Activated CD4-positive, alpha-beta T cell treated with anti-CD3 and anti-CD28 coated beads for 36 hours (primary cell): ENCODE results near the gene TMEM139. TPM values are rescaled to one million over a fixed set of nuclear protein-coding genes. Genes with fewer than 3 reads are reported as not detected.
"Not testable (repeated sequence)": the region's sequence is repeated elsewhere in the genome, so short reads cannot be mapped to it uniquely, and the experiment has no call there.

Source experiments
- ATAC-seq: fragments of 200-7000 bp; cut with Tn5 transposase; one replicate; pipeline ENCODE4 v1.10.0; 2021; ENCODE audit warnings: mild to moderate bottlenecking, moderate library complexity
- CTCF ChIA-PET: fragments of 350-600 bp; sonication (Branson Sonifier 250); formaldehyde crosslinking; loops from one replicate; lab custom pipeline; 2021; ENCODE audit warnings: antibody characterized with exemption; lab: Charles Lee
- POLR2A ChIA-PET: fragments of 350-600 bp; sonication (Branson Sonifier 250); formaldehyde crosslinking; loops from one replicate; lab custom pipeline; 2021; ENCODE audit warnings: antibody characterized with exemption, inconsistent platforms; lab: Charles Lee
- DNase-seq: peaks from one replicate; pipeline ENCODE4 v3.0.0-alpha.2; 2020
- H3K27ac Mint-ChIP-seq: one replicate; pipeline ENCODE4 v1.8.0; 2021; ENCODE audit warnings: mixed read lengths
- H3K27me3 Mint-ChIP-seq: one replicate; pipeline ENCODE4 v1.8.0; 2021; ENCODE audit warnings: mixed read lengths
- H3K36me3 Mint-ChIP-seq: one replicate; pipeline ENCODE4 v1.8.0; 2021; ENCODE audit warnings: low read depth, mixed read lengths
- H3K4me1 Mint-ChIP-seq: one replicate; pipeline ENCODE4 v1.8.0; 2021; ENCODE audit warnings: mixed read lengths
- H3K4me3 Mint-ChIP-seq: one replicate; pipeline ENCODE4 v1.8.0; 2021; ENCODE audit warnings: mild to moderate bottlenecking, moderate library complexity, mixed read lengths
- H3K9me3 Mint-ChIP-seq: one replicate; pipeline ENCODE4 v1.8.0; 2021; ENCODE audit warnings: low read depth, mixed read lengths
- intact Hi-C, 2 experiments: fragments of 100-400 bp; cut with DNase I in 1 of 2; cut with micrococcal nuclease in 1 of 2; formaldehyde crosslinking; loops; one replicate each; pipeline versions ENCODE4 v1.14.2 to v1.15.1; 2022 to 2024; cut with DNase I, micrococcal nuclease
- total RNA-seq, 2 experiments: library from RNA; stranded (reverse); gene quantifications; one replicate each; pipeline ENCODE4 v1.2.3, GENCODE V29; 2021

Gene TMEM139
- total RNA-seq, 2 experiments from 2014 or later, result 1.2 to 2.3 TPM

GRCh38 chr7:143287935-143288826 lies 3.4 kb downstream of the TMEM139 start, which contains the start of gene CASP2:
TSS of gene CASP2 (plus strand) at chr7:143288351. CDS start at chr7:143288456, 105 bp downstream.
- DNase-seq (peak; percentile 100), ATAC-seq (peak; percentile 94)
- Mint-ChIP-seq H3K27me3 (no peaks in the 10 kb centered on the region), H3K27ac (peak within 1 kb of the TSS; percentile 98), H3K9me3 (peaks cover 2% of the 10 kb centered on the region), H3K4me3 (peak within 1 kb of the TSS; percentile 89), H3K4me1 (peaks cover 46% of the 10 kb centered on the region), H3K36me3 (peaks cover 41% of the 10 kb centered on the region)
- POLR2A ChIA-PET, result interaction anchor here (0.8 to 2.9 kb wide), 6 partner anchors 8 to 480 kb away, joined by 3 to 10 read pairs (median 4); partner anchors contain the start of gene GSTK1
- CTCF ChIA-PET, result interaction anchor here (0.9 to 2.3 kb wide), 9 partner anchors 8 to 119 kb away, joined by 3 to 21 read pairs (median 3); no protein-coding TSS in a partner anchor
- intact Hi-C loops, result loop anchor here (1.0 to 2.0 kb wide), 8 partner anchors 25 to 479 kb away; partner anchors contain the start of genes GSTK1 (in 2 of the 2) and ZYX (in 1 of the 2)

- ChIA-PET CTCF (interaction anchor here (1.2 to 1.8 kb wide), 2 partner anchors 9 to 11 kb away, joined by 6 to 10 read pairs; no protein-coding TSS in a partner anchor), POLR2A (interaction anchor here (0.8 to 2.9 kb wide), 3 partner anchors 12 to 481 kb away, joined by 3 to 10 read pairs (median 4); partner anchors contain the start of gene GSTK1)
- Mint-ChIP-seq H3K4me1 (peaks cover 44% of the 10 kb centered on the region), H3K36me3 (peaks cover 48% of the 10 kb centered on the region), H3K9me3 (peaks cover 2% of the 10 kb centered on the region), H3K4me3 (peak overlapping the region; percentile 89), H3K27ac (peak overlapping the region; percentile 98), H3K27me3 (no peaks in the 10 kb centered on the region)
- DNase-seq (no peak), ATAC-seq (no peak)
- intact Hi-C loops, result loop anchor here (1.0 to 2.0 kb wide), 8 partner anchors 26 to 480 kb away; partner anchors contain the start of genes GSTK1 (in 2 of the 2) and ZYX (in 1 of the 2)
These were observed 4.1 kb downstream of the TMEM139 start for GRCh38 chr7:143288836-143289235.

- ATAC-seq (no peak), DNase-seq (no peak)
- Mint-ChIP-seq H3K36me3 (peaks cover 54% of the 10 kb centered on the region), H3K4me3 (peak overlapping the region; percentile 89), H3K4me1 (peaks cover 44% of the 10 kb centered on the region), H3K27me3 (no peaks in the 10 kb centered on the region), H3K27ac (peak overlapping the region; percentile 98), H3K9me3 (peaks cover 2% of the 10 kb centered on the region)
- POLR2A ChIA-PET, result interaction anchor here (0.6 to 1.4 kb wide), 8 partner anchors 9 to 49 kb away, joined by 3 to 10 read pairs (median 4); partner anchors contain the start of gene GSTK1
- intact Hi-C loops, result loop anchor here in 1 of 2 experiments (2.0 kb wide), 1 partner anchor 481 kb away; no protein-coding TSS in a partner anchor
- CTCF ChIA-PET, result interaction anchor here (0.9 to 13.9 kb wide), 5 partner anchors 10 to 91 kb away, joined by 4 to 182 read pairs (median 6); no protein-coding TSS in a partner anchor
These were observed 4.7 kb downstream of the TMEM139 start for GRCh38 chr7:143289421-143289820.

- Mint-ChIP-seq H3K27ac (peak overlapping the region; percentile 98), H3K4me3 (peak overlapping the region; percentile 89), H3K4me1 (peaks cover 49% of the 10 kb centered on the region), H3K36me3 (peaks cover 57% of the 10 kb centered on the region)
- intact Hi-C loops, result loop anchor here in 1 of 2 experiments (2.0 kb wide), 1 partner anchor 481 kb away; no protein-coding TSS in a partner anchor
- H3K9me3 Mint-ChIP-seq, DNase-seq, ATAC-seq, H3K27me3 Mint-ChIP-seq: not testable (repeated sequence)
- CTCF ChIA-PET, result interaction anchor here (0.6 to 13.9 kb wide), 8 partner anchors 10 to 1400 kb away, joined by 3 to 182 read pairs (median 5); no protein-coding TSS in a partner anchor
- POLR2A ChIA-PET, result interaction anchor here (0.6 to 1.4 kb wide), 9 partner anchors 9 to 49 kb away, joined by 3 to 10 read pairs (median 4); partner anchors contain the start of gene GSTK1
These were observed 5.1 kb downstream of the TMEM139 start for GRCh38 chr7:143289888-143290287.

- ChIA-PET CTCF (interaction anchor here (0.6 to 13.9 kb wide), 8 partner anchors 10 to 1400 kb away, joined by 3 to 182 read pairs (median 5); no protein-coding TSS in a partner anchor), POLR2A (interaction anchor here (0.7 to 1.4 kb wide), 3 partner anchors 8 to 36 kb away, joined by 4 to 5 read pairs (median 5); no protein-coding TSS in a partner anchor)
- ATAC-seq (no peak), DNase-seq (peak; percentile 33)
- intact Hi-C loops, result no loop called here
- Mint-ChIP-seq H3K36me3 (peaks cover 61% of the 10 kb centered on the region), H3K4me1 (peaks cover 53% of the 10 kb centered on the region), H3K9me3 (peaks cover 2% of the 10 kb centered on the region), H3K27ac (peak overlapping the region; percentile 98), H3K4me3 (peak overlapping the region; percentile 89), H3K27me3 (no peaks in the 10 kb centered on the region)
These were observed 5.5 kb downstream of the TMEM139 start for GRCh38 chr7:143290293-143290692.

GRCh38 chr7:143292876-143293275 lies 8.1 kb downstream of the TMEM139 start:
- DNase-seq, result no peak
- H3K4me3 Mint-ChIP-seq, result no peak overlapping the region
- CTCF ChIA-PET, result interaction anchor here (0.6 to 13.9 kb wide), 6 partner anchors 12 to 686 kb away, joined by 3 to 182 read pairs (median 4); partner anchors contain the start of gene GSTK1
- H3K36me3 Mint-ChIP-seq, result peaks cover 78% of the 10 kb centered on the region
- intact Hi-C loops, result no loop called here
- peaks cover 58% of the 10 kb centered on the region for H3K4me1 Mint-ChIP-seq
- ATAC-seq, result no peak
- H3K27me3 Mint-ChIP-seq, result no peaks in the 10 kb centered on the region
- H3K9me3 Mint-ChIP-seq, result peaks cover under 1% of the 10 kb centered on the region
- no peak overlapping the region for H3K27ac Mint-ChIP-seq
- POLR2A ChIA-PET, result interaction anchor here (1.0 to 2.2 kb wide), 2 partner anchors 17 to 52 kb away, joined by 3 to 9 read pairs; no protein-coding TSS in a partner anchor

- H3K27me3 Mint-ChIP-seq, result no peaks in the 10 kb centered on the region
- intact Hi-C loops, result no loop called here
- no peak overlapping the region for H3K4me3 Mint-ChIP-seq
- peaks cover 83% of the 10 kb centered on the region for H3K36me3 Mint-ChIP-seq
- ChIA-PET CTCF (interaction anchor here (0.5 to 13.9 kb wide), 12 partner anchors 10 to 121 kb away, joined by 3 to 182 read pairs (median 4); partner anchors contain the start of genes CLCN1 and GSTK1), POLR2A (interaction anchor here (0.6 kb wide), 1 partner anchor 113 kb away, joined by 3 read pairs; the partner anchor contains the start of gene EPHA1)
- H3K9me3 Mint-ChIP-seq, result no peaks in the 10 kb centered on the region
- no peak for DNase-seq
- ATAC-seq, result no peak
- peak overlapping the region; percentile 35 for H3K27ac Mint-ChIP-seq
- H3K4me1 Mint-ChIP-seq, result peaks cover 51% of the 10 kb centered on the region
These were observed 11.1 kb downstream of the TMEM139 start for GRCh38 chr7:143295870-143296269.

GRCh38 chr7:143296686-143297085 lies 11.9 kb downstream of the TMEM139 start:
- H3K27me3 Mint-ChIP-seq, result no peaks in the 10 kb centered on the region
- CTCF ChIA-PET, result interaction anchor here (0.6 to 13.9 kb wide), 14 partner anchors 9 to 118 kb away, joined by 3 to 182 read pairs (median 4); partner anchors contain the start of genes CASP2, CLCN1 and GSTK1
- H3K4me3 Mint-ChIP-seq, result no peak overlapping the region
- POLR2A ChIA-PET, result interaction anchor here (0.6 kb wide), 1 partner anchor 112 kb away, joined by 3 read pairs; the partner anchor contains the start of gene EPHA1
- H3K27ac Mint-ChIP-seq, result no peak overlapping the region
- intact Hi-C loops, result no loop called here
- peaks cover 43% of the 10 kb centered on the region for H3K4me1 Mint-ChIP-seq
- DNase-seq (no peak), ATAC-seq (no peak)
- H3K36me3 Mint-ChIP-seq, result peaks cover 84% of the 10 kb centered on the region
- no peaks in the 10 kb centered on the region for H3K9me3 Mint-ChIP-seq

GRCh38 chr7:143299346-143299745 lies 14.6 kb downstream of the TMEM139 start:
- DNase-seq, result no peak
- POLR2A ChIA-PET, result interaction anchor here (0.8 to 3.6 kb wide), 3 partner anchors 10 to 59 kb away, joined by 3 to 11 read pairs (median 4); no protein-coding TSS in a partner anchor
- CTCF ChIA-PET, result interaction anchor here (0.6 to 13.9 kb wide), 28 partner anchors 9 to 125 kb away, joined by 3 to 182 read pairs (median 6); partner anchors contain the start of genes CASP2 and GSTK1
- no peaks in the 10 kb centered on the region for H3K27me3 Mint-ChIP-seq
- ATAC-seq, result no peak
- no peak overlapping the region for H3K4me3 Mint-ChIP-seq
- H3K9me3 Mint-ChIP-seq, result no peaks in the 10 kb centered on the region
- intact Hi-C loops, result loop anchor here in 1 of 2 experiments (1.0 kb wide), 1 partner anchor 59 kb away; no protein-coding TSS in a partner anchor
- H3K4me1 Mint-ChIP-seq, result peaks cover 36% of the 10 kb centered on the region
- peaks cover 82% of the 10 kb centered on the region for H3K36me3 Mint-ChIP-seq
- no peak overlapping the region for H3K27ac Mint-ChIP-seq

- Mint-ChIP-seq H3K27ac (no peak overlapping the region), H3K36me3 (peaks cover 83% of the 10 kb centered on the region), H3K27me3 (no peaks in the 10 kb centered on the region), H3K4me3 (no peak overlapping the region), H3K9me3 (no peaks in the 10 kb centered on the region), H3K4me1 (peaks cover 34% of the 10 kb centered on the region)
- ChIA-PET CTCF (interaction anchor here (0.7 to 13.9 kb wide), 27 partner anchors 9 to 121 kb away, joined by 3 to 182 read pairs (median 6); partner anchors contain the start of genes CASP2 and GSTK1), POLR2A (interaction anchor here (0.8 to 3.6 kb wide), 2 partner anchors 20 to 59 kb away, joined by 3 to 11 read pairs; no protein-coding TSS in a partner anchor)
- ATAC-seq (peak; percentile 95), DNase-seq (peak; percentile 76)
- intact Hi-C loops, result loop anchor here (1.0 kb wide), 1 partner anchor 60 kb away; no protein-coding TSS in a partner anchor
These were observed 15.1 kb downstream of the TMEM139 start for GRCh38 chr7:143299840-143300239.
